Measurements from ENCODE around the gene TBR1. TPM values are rescaled to one million over a fixed set of nuclear protein-coding genes. Genes with fewer than 3 reads are reported as not detected.

Gene TBR1
- total and polyA plus RNA-seq, 10 of the 15 experiments (the other 5 are each of a cell fraction or from before 2014, with no cell fraction given) = 0.01 TPM; not detected in 9

- no TSS peak for BruUV-seq (replicated peaks)
- Histone ChIP-seq H2AFZ (ENCODE audit: control insufficient read depth, low read depth, low read length) (no peak overlapping the region), H3K9me3 (replicated peaks; ENCODE audit: control insufficient read depth, insufficient read depth, low read length) (no peaks in the 10 kb centered on the region), H3K27ac (ENCODE audit: control insufficient read depth, insufficient read depth) (no peak overlapping the region), H3K4me3 (no peak overlapping the region), H3K79me2 (ENCODE audit: control insufficient read depth, insufficient read depth, low read length) (no peaks in the 10 kb centered on the region), H3K27me3 (replicated peaks in 1 of 2; ENCODE audit: control insufficient read depth in 2 of 2, insufficient read depth in 2 of 2, low read length in 1 of 2) (no peaks in the 10 kb centered on the region), H4K20me1 (ENCODE audit: control insufficient read depth, insufficient read depth) (no peaks in the 10 kb centered on the region), H3K4me1 (ENCODE audit: control insufficient read depth, insufficient read depth, low read length) (no peaks in the 10 kb centered on the region), H3K9ac (ENCODE audit: control insufficient read depth, insufficient read depth, low read length) (no peak overlapping the region), H3K4me2 (ENCODE audit: control insufficient read depth, insufficient read depth) (no peak overlapping the region), H3K36me3 (ENCODE audit: control insufficient read depth in 2 of 2, insufficient read depth in 2 of 2, low read length in 1 of 2) (peaks cover 0 to 8% of the 10 kb centered on the region in 2 experiments; a peak in 1 of 4 replicates)
- no peak for ATAC-seq
- SMC1A ChIA-PET (ENCODE audit: uncharacterized antibody, unreplicated experiment) = interaction anchor here (1.1 to 2.2 kb wide), 3 partner anchors 9 to 13 kb away, joined by 4 to 13 read pairs (median 4); no protein-coding TSS in a partner anchor
- POLR2A ChIA-PET = no interaction called here
- RAD21 ChIA-PET (ENCODE audit: unreplicated experiment) = interaction anchor here (0.8 to 1.3 kb wide), 3 partner anchors 9 to 12 kb away, joined by 3 read pairs; no protein-coding TSS in a partner anchor
- FAIRE-seq = no peak
- intact Hi-C loops (cut with micrococcal nuclease; ENCODE audit: unreplicated experiment) (no loop called here), in situ Hi-C loops (cut with MboI) (no loop called here)
- CTCF ChIA-PET = no interaction called here
- WGBS (ENCODE audit: insufficient coverage, insufficient replicate concordance, low lambda C conversion rate, missing lambda C conversion rate) = 57% methylated on average over 1 of the region's 1 CpG
- DNase-seq (ENCODE audit: low read depth, low spot score) = no peak
- TF ChIP-seq EGR1 (IDR thresholded peaks at IDR 0.05; ENCODE audit: borderline replicate concordance in 1 of 2, low read depth in 2 of 2, low read length in 2 of 2) (no peak), E2F8 (IDR thresholded peaks at IDR 0.05; ENCODE audit: low read depth, partially characterized antibody) (no peak), POU2F2 (IDR thresholded peaks at IDR 0.05; ENCODE audit: borderline replicate concordance, low read depth, low read length) (no peak), PAX5 (IDR thresholded peaks at IDR 0.05; ENCODE audit: borderline replicate concordance, low read depth, low read length) (no peak), SMAD1 (IDR thresholded peaks at IDR 0.05; ENCODE audit: low read depth, partially characterized antibody) (no peak), NBN (IDR thresholded peaks at IDR 0.05) (no peak)
Measured at GRCh38 chr2:161371869-161372268, 44.2 kb upstream of the TBR1 start.

All from GM12878 (cell line).